Epithelial cell of esophagus (primary cell): ENCODE data around the gene PRPS1.
"Not testable (repeated sequence)": the region's sequence is repeated elsewhere in the genome, so short reads cannot be mapped to it uniquely, and the experiment has no call there.

Experiments
- DNase-seq: peaks from one replicate; pipeline ENCODE4 v3.0.0; 2010; ENCODE audit warnings: low read depth
- H3K4me3 ChIP-seq: 2 replicates; pipeline ENCODE4 v1.5.1; 2011; ENCODE audit warnings: mild to moderate bottlenecking, low read length, control low read depth
- CTCF ChIP-seq: IDR thresholded peaks from 2 replicates; pipeline ENCODE4 v1.5.1; 2011; ENCODE audit warnings: low read depth, mild to moderate bottlenecking, low read length, control low read depth, inconsistent platforms; ENCODE audit not compliant: insufficient read depth; ENCODE audit errors: missing control alignments

PRPS1 gene

GRCh38 chrX:107599450-107599861 lies 28.9 kb upstream of the PRPS1 start:
- no peak for TF ChIP-seq CTCF
- H3K4me3 ChIP-seq = no peak overlapping the region
- no peak for DNase-seq

- DNase-seq = no peak
- no peak overlapping the region for H3K4me3 ChIP-seq
- no peak for TF ChIP-seq CTCF
These were observed 27.9 kb upstream of the PRPS1 start for GRCh38 chrX:107600366-107600765.

GRCh38 chrX:107601326-107601725 lies 27.0 kb upstream of the PRPS1 start:
- no peak for DNase-seq
- no peak for TF ChIP-seq CTCF
- no peak overlapping the region for H3K4me3 ChIP-seq

- no peak for TF ChIP-seq CTCF
- H3K4me3 ChIP-seq = no peak overlapping the region
- DNase-seq = no peak
These were observed 26.6 kb upstream of the PRPS1 start for GRCh38 chrX:107601759-107602158.

- H3K4me3 ChIP-seq = no peak overlapping the region
- no peak for DNase-seq
- TF ChIP-seq CTCF = no peak
These were observed 25.5 kb upstream of the PRPS1 start for GRCh38 chrX:107602694-107603239.

- no peak for DNase-seq
- no peak overlapping the region for H3K4me3 ChIP-seq
- TF ChIP-seq CTCF = no peak
These were observed 24.7 kb upstream of the PRPS1 start for GRCh38 chrX:107603429-107604159.

GRCh38 chrX:107609061-107609460 lies 19.2 kb upstream of the PRPS1 start:
- not testable (repeated sequence) for DNase-seq

More at GRCh38 chrX:107609061-107609460, 19.2 kb upstream of the PRPS1 start:
- not testable (repeated sequence) for H3K4me3 ChIP-seq
